ENCODE data around the gene DNAJC27. TPM values are rescaled to one million over a fixed set of nuclear protein-coding genes. Genes with fewer than 3 reads are reported as not detected.

The DNAJC27 gene
- total RNA-seq, 1 experiment from 2014 or later: 0.59 TPM

DNA sequence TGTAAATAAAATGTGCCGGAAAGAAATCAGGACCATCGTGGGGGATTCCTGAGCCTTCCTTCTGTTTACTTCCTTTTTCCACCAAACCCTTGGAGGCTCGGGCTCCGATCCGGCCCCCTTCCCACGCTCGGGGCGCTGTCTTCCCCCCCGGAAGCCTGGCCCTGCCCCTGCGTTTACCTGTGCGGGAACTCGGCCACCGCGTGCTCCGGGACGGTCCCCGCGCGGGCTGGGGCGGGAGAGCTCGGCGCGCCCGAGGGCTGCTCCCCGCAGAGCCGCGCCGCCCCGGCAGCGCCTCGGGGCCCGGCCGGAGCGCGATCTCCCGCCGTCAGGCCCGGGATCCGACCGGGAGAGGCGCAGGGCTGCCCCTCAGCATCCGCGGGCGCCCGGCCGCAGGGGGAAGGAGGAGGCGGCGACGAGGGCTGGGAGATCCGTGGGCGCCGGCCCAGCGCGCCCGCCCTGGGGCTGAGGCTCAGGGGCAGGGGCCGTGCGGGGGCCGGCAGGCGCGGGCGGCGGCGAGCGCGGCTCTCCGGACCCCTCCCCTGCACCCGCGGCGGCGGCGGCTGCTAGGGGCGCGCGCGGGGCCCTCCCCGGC lies 52.2 kb downstream of the DNAJC27 start:
- DNase-seq: peak; percentile 37
- Histone ChIP-seq H3K27me3 (no peaks in the 10 kb centered on the region), H3K4me3 (peak overlapping the region; percentile 48), H3K9me3 (no peaks in the 10 kb centered on the region), H3K36me3 (no peaks in the 10 kb centered on the region; the same call in none of the 2 replicates)

DNA sequence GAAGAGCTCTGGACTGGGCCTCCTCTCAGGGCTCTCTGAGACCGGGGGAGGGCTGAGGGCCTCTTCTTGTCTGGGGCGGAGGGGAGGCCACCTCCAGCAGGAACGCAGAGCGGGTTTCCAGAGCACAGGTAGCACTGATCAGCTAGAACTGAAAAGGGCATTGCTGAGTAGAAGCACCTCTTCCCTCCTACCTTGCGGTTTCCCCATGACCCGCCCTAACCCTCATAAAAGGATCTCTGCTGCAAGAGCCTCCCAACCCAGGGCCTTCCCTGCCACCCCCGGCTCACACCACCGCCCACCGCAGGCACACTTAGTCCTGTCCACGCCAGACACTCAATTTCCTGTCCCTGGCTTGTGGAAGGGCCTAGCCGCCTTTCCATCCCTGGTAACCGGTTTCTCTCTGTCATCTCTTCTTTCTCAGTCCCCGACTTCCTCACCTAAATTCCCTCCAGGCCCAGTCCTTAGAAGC lies 52.7 kb downstream of the DNAJC27 start:
- DNase-seq: peak; percentile 26
- Histone ChIP-seq H3K4me3 (peak overlapping the region; percentile 48), H3K27me3 (no peaks in the 10 kb centered on the region), H3K9me3 (no peaks in the 10 kb centered on the region), H3K36me3 (no peaks in the 10 kb centered on the region; the same call in none of the 2 replicates)

DNA sequence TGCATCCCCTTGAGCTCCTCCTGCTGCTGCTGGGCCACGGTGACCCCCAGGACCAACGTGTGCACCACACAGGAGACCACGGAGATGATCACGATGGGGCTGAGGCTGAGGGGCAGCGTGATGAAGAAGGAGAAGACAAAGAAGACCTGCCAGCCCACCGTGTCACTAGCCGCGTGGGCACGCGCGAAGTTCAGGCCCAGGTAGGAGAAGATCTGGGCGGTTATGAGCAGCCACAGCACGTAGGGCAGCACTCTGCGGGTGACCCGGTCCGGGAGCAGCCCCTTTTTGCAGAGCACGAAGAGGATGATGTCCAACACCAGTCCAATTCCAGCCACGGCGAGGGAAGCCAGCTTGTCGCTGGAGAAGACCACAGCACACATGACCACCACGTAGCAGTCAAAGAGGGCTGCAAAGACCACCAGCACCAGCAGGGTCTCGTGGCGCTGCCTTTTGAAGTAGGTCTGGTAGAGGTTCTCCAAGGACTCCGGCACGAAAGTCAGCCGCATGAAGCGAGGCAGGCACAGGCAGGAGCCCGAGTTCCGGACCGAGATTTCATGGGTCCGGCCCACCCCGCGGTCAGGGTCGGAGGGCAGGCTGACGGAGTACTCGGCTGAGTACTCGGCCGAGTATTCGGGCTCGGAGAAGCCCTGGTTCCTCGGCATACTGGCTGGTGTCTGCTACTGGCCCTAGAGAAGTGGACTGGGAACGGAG lies 53.3 kb downstream of the DNAJC27 start:
- no peak for DNase-seq
- Histone ChIP-seq H3K4me3 (peak overlapping the region; percentile 48; the same call in 1 of the 2 replicates), H3K9me3 (no peaks in the 10 kb centered on the region), H3K27me3 (no peaks in the 10 kb centered on the region), H3K36me3 (no peaks in the 10 kb centered on the region; the same call in none of the 2 replicates)

DNA sequence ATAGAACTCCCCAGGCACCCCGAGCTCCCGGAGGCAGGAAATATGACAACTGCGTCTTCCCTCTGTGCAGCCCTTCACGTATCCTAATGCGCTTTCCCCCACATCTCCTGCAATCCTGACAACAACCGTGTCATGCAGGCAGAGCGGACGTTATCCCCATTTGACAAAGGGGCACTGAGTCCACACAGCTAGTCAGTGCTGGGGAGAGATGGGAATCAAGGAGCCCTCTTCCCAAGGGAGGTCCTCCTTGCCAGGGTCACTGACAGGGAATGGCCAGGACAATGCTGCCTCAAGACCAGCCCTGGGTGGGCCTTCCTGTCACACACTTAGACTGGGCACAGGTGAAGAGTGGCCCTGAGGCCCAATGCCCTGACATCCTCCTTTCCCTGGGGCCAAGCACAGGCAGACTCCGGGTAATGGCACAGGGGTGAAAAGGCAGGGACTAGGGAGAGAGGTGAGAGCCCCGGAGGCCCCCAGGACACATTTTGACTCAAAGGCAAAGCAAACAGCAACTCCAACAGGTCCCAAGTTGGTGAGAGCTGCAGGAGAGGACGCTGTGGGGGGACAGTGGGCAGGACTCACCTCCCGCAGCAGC lies 53.9 kb downstream of the DNAJC27 start:
- Histone ChIP-seq H3K4me3 (no peak overlapping the region), H3K36me3 (no peaks in the 10 kb centered on the region; the same call in none of the 2 replicates), H3K9me3 (no peaks in the 10 kb centered on the region), H3K27me3 (no peaks in the 10 kb centered on the region)
- DNase-seq: no peak

DNA sequence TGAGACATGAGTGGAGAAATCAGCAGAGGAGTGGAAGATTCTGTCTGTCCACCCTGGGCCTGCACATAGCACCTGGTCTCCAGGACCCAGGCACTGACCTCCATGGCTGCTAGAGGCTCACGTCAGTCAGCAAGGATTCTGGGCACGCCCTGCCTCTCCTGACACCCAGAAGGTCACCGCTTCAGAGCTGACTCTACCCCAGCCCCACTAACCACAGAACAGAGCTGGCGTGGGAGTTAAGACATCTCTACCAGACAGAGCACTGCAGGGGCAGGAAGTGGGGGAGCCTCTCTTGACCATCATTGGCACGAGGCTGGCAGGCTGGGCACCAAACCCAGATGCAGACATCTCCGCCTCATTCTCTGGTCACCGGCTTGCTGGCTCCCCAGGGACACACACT lies 54.7 kb downstream of the DNAJC27 start:
- no peak for DNase-seq
- H3K4me3 ChIP-seq: no peak overlapping the region
- H3K27me3 ChIP-seq: no peaks in the 10 kb centered on the region
- H3K36me3 ChIP-seq: no peaks in the 10 kb centered on the region; the same call in none of the 2 replicates
- no peaks in the 10 kb centered on the region for H3K9me3 ChIP-seq

DNA sequence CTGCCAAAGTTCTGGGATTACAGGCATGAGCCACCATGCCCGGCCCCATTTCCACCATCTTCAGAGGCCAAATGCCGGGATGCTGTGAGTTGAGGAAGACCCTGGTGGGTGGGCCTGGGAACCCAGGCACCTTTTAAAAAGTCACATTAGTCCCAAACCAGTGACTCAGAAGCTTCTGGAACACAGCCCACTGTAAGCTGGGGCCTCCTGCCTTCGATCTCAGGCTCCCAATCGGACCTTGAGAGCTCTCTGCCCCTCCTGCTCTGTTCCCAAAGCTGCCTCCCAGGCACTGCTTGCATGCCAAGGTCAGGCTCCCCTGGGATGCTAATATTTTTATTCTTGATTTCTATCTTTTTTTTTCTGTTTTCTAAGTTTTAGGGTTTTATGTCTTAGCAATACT lies 56.0 kb downstream of the DNAJC27 start:
- Histone ChIP-seq H3K36me3 (peaks cover 3% of the 10 kb centered on the region), H3K4me3 (no peak overlapping the region), H3K9me3 (no peaks in the 10 kb centered on the region), H3K27me3 (no peaks in the 10 kb centered on the region)
- DNase-seq: no peak

DNA sequence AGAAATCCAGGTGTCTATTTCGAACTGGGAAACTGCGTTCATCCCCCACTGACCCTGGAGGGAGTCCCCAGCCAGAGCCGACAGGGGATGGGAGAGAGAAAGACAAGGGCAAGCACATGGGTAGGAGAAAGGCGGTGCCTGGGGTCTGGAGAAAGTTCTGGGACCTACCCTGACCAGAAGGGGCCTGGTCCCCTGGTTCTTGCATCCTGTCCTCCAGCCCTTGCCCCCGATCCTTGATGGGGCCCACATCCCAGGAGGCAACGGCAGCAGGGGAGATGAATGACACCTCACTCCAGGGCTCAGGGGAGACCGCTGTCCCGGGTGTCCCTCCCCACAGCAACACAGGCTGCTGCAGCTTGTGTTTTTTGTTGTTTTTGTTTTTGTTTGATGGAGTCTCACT lies 56.6 kb downstream of the DNAJC27 start:
- no peaks in the 10 kb centered on the region for H3K27me3 ChIP-seq
- H3K36me3 ChIP-seq: peaks cover 3% of the 10 kb centered on the region
- no peak overlapping the region for H3K4me3 ChIP-seq
- H3K9me3 ChIP-seq: no peaks in the 10 kb centered on the region
- no peak for DNase-seq

DNA sequence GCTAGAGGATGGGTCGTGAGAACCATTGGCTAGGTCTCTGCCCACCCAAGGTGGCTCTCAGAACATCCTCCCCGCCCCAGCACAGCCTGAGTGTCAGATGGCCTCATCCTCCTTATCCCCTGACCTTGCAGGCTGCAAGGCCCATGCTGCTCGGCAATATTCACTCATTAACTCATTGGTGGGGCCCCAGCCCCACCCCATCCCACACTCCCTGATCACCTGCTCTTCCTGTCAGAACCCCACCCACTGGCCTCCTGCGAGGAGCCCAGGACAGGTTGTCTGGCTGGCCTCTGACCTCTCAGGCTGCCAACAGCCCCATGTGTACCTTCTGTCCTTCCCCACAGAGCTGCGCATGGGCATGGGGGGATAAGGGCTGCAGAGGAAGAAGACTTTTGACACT lies 57.0 kb downstream of the DNAJC27 start:
- no peak overlapping the region for H3K4me3 ChIP-seq
- H3K36me3 ChIP-seq: peaks cover 3% of the 10 kb centered on the region
- no peaks in the 10 kb centered on the region for H3K9me3 ChIP-seq
- no peaks in the 10 kb centered on the region for H3K27me3 ChIP-seq
- DNase-seq: no peak

DNA sequence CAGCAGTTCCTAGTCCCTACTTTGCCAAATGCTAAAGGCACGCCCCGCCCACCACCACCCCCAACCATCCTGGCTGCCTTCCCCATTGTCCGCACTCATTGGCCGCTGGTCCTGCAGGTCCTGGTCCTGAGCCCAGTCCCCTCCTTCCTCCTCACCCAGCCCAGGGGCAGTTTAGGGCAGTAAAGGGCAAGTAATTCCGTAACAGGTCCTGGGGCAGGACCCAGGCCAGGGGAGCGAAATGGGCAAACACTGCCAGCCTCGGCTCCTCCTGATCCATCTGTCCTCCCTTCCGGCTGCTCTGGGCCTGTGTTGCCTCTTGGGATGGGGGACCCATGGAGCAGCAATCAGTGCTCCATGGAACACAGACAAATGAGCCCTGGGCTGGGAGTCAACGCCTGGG lies 57.8 kb downstream of the DNAJC27 start:
- H3K4me3 ChIP-seq: no peak overlapping the region
- no peaks in the 10 kb centered on the region for H3K27me3 ChIP-seq
- H3K36me3 ChIP-seq: peaks cover 3% of the 10 kb centered on the region
- H3K9me3 ChIP-seq: no peaks in the 10 kb centered on the region
- DNase-seq: no peak

DNA sequence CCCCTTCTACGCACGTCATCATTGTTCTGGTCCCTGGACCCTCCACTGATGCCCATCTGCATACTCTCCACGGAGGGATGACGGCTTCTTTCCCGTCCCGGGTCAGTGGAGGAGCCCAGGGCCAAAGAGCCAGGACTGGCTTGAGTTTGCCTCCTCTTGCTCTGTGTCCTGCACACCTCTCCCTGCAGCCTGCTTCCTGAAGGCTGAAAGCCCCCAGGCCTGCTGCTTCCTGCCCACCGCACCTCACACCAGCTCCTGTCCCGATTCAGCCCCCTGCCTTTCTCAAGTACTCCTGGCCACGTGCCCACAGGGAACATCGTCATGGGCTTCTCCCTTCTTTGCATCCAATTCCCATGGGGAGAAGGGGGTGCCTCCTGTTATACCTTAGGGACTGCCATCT lies 58.8 kb downstream of the DNAJC27 start:
- H3K4me3 ChIP-seq: no peak overlapping the region
- peaks cover 3% of the 10 kb centered on the region for H3K36me3 ChIP-seq
- no peaks in the 10 kb centered on the region for H3K27me3 ChIP-seq

DNA sequence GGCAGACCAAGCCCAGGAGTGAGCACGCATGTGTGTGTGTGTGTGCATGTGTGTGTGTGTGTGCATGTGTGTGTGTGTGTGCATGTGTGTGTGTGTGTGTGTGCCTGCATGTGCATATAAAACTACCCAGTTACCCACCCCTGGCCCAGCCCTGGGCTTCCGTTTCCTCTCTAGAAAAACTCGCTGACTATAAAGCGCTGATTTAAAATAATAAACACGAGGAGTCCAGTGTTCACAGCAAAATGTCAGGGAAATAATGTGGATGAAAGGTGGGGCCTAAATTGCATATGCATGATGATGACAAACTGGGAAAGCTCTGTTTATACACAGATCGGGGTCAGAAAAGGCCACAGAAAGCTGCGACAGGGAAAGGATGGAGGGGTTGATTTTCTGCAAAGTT lies 59.2 kb downstream of the DNAJC27 start:
- Histone ChIP-seq H3K36me3 (peaks cover 3% of the 10 kb centered on the region), H3K27me3 (no peaks in the 10 kb centered on the region), H3K4me3 (no peak overlapping the region), H3K9me3 (no peaks in the 10 kb centered on the region)
- DNase-seq: no peak

More for the DNA sequence above, 58.8 kb downstream of the DNAJC27 start:
- no peak for DNase-seq
- H3K9me3 ChIP-seq: no peaks in the 10 kb centered on the region

DNA sequence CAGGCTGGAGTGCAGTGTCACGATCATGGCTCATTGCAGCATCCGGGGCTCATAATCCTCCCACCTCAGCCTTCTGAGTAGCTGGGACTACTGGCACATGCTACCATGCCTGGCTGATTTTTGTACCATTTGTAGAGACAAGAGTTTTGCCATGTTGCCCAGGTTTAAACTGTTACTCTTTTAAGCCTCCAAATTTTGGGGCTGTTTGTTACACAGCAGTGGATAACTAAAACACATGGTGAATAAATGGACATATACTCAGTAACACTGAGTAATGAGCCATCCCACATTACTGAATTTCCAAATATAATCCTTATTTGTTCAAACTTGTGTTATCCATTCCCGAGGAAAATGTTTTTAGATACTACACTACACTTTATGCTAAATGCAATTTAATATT lies 61.5 kb downstream of the DNAJC27 start:
- no peaks in the 10 kb centered on the region for H3K27me3 ChIP-seq
- H3K4me3 ChIP-seq: no peak overlapping the region
- H3K36me3 ChIP-seq: peaks cover 3% of the 10 kb centered on the region
- no peak for DNase-seq
- no peaks in the 10 kb centered on the region for H3K9me3 ChIP-seq

DNA sequence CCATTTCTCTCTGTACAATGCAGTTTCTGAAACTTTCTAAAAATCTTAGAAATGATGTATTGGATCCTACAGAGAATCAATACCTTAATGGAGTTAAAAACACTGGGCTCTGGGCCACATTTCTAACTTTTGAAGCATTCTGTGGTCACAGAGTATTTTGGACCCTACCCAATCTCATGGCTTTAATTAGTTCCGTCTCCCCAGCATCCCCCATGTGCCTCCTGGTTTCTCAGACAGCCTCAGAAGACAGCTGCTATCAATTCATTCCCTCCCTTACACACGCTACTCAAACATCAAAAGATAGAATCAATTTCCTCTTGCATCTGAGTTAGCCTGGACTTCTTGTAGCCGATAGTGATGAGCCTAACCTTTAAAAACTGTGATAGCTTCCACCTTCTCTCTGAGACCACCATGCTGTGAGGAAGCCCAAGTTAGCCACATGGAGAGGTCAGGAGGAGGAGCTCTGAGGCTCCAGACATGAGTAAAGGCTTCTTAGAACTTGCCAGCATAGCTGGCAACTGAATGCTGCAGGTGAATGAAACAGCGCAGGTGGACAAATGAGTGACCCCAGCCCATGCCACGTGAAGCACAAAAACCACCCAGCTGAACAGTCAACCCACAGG lies 62.1 kb downstream of the DNAJC27 start:
- Histone ChIP-seq H3K36me3 (peaks cover 3% of the 10 kb centered on the region), H3K27me3 (no peaks in the 10 kb centered on the region), H3K4me3 (no peak overlapping the region), H3K9me3 (no peaks in the 10 kb centered on the region)
- DNase-seq: no peak

DNA sequence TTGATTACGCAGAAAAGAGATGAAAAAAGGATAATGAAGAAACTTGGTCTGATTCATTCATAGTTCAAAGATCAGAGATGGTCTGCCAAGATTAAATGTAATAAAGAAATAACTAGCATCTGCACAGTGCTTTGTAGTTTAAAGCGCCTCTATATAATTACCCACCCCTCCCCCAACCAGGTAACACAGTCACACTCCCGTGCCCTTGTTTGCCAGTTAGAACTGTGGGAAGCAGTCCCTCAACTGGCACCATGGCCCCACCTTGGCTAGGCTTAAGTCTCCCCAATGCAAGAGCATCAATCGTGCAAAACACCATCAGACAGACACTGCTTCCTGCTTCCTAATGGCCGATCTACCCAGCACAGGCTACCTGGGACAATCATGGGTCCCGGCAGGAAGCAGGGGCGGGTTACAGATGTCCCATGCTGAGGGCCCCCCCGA lies 63.3 kb downstream of the DNAJC27 start:
- no peaks in the 10 kb centered on the region for H3K27me3 ChIP-seq
- DNase-seq: no peak
- peaks cover 3% of the 10 kb centered on the region; the same call in 1 of the 2 replicates for H3K36me3 ChIP-seq
- H3K9me3 ChIP-seq: no peaks in the 10 kb centered on the region
- no peak overlapping the region for H3K4me3 ChIP-seq

DNA sequence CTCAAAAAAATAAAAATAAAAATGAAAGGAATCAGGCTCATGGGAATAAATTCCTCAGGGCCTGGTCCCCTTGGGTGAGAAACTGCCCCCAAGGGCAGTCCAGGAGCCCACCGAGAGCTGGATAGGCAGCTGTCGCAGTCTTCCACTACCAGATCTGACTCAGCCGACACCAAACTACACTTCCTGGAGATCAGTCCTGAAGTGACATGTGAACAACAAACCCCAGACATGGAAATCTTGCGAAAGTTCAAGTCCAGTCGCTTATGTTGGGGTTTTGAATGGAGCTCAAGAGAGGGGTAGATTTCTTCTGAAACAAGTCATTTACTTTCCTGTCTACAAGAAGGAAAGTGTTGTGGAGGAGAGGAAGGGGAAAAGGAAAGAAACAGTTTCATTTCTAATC lies 64.6 kb downstream of the DNAJC27 start:
- Histone ChIP-seq H3K36me3 (peaks cover 3% of the 10 kb centered on the region; the same call in 1 of the 2 replicates), H3K4me3 (no peak overlapping the region), H3K9me3 (no peaks in the 10 kb centered on the region), H3K27me3 (no peaks in the 10 kb centered on the region)
- no peak for DNase-seq

DNA sequence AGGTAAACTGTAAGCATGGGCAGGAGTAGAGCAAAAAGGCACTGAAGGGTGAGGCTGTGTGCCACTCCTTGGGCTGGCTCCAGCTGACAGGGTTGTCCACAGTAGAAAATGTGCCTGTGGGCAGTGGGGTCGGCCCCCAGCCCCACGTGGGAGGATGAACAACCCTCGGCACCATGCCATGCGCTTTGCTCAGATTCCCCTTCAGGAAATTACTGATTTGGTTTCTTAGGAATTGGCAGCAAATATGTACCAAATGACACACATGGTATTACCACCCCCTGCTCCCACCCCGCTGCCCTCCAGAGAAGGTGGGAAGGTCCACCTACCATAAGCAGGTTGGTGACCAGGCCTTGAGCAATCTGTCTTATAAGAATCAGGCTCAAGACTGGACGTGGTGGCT lies 65.3 kb downstream of the DNAJC27 start:
- no peaks in the 10 kb centered on the region for H3K27me3 ChIP-seq
- H3K36me3 ChIP-seq: no peaks in the 10 kb centered on the region; the same call in 1 of the 2 replicates
- DNase-seq: no peak
- no peaks in the 10 kb centered on the region for H3K9me3 ChIP-seq
- no peak overlapping the region for H3K4me3 ChIP-seq

Measured in MG63 (cell line).